ENCODE data around the gene POLA1. TPM values are rescaled to one million over a fixed set of nuclear protein-coding genes. Genes with fewer than 3 reads are reported as not detected.

Gene POLA1
- total and polyA plus RNA-seq, 12 donors = 2.2 to 11.0 (median 5.9) TPM

GRCh38 chrX:24985120-24985519 is 291.4 kb downstream of the POLA1 start:
- WGBS, 4 donors = 64 to 100% (median 79%) methylated on average over 1 of the region's 1 CpG
- intact Hi-C loops (cut with DNase I) = no loop called here
- Histone ChIP-seq H3K36me3 (replicated peaks in 1 of 2) (no peaks in the 10 kb centered on the region), H3K27ac (no peak overlapping the region), H3K27me3 (no peaks in the 10 kb centered on the region), H3K4me1 (replicated peaks in 1 of 2) (no peaks in the 10 kb centered on the region), H3K9me3 (replicated peaks in 1 of 3) (no peaks in the 10 kb centered on the region), H3K4me3 (no peak overlapping the region)
- no peak for DNase-seq
- TF ChIP-seq, protein P1, sequence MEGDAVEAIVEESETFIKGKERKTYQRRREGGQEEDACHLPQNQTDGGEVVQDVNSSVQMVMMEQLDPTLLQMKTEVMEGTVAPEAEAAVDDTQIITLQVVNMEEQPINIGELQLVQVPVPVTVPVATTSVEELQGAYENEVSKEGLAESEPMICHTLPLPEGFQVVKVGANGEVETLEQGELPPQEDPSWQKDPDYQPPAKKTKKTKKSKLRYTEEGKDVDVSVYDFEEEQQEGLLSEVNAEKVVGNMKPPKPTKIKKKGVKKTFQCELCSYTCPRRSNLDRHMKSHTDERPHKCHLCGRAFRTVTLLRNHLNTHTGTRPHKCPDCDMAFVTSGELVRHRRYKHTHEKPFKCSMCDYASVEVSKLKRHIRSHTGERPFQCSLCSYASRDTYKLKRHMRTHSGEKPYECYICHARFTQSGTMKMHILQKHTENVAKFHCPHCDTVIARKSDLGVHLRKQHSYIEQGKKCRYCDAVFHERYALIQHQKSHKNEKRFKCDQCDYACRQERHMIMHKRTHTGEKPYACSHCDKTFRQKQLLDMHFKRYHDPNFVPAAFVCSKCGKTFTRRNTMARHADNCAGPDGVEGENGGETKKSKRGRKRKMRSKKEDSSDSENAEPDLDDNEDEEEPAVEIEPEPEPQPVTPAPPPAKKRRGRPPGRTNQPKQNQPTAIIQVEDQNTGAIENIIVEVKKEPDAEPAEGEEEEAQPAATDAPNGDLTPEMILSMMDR (IDR thresholded peaks at IDR 0.05) = no peak
- no peak for TF ChIP-seq POLR2A (IDR thresholded peaks at IDR 0.05)

DNA sequence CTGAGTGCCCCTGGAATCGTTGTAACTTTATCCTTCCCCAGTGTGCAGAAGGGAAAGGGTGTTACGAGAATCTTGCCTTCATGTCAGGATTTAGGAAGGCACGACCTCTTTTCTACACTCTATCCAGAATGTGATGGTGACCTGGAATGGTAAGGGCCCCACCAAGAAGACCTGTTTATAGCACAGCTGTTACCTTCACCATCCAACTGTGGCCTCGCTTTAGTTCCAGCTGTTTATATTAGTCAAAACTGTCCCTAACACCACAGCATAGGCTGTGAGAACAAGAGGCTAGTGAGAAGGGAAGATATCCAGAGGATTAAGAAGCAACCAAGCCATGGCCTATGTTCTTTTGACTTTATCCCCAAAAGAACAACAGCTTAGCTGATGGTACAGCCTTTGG is 294.0 kb downstream of the POLA1 start:
- no peak for DNase-seq
- WGBS, 4 donors = 66 to 96% (median 78%) methylated on average over 3 to 4 of the region's 4 CpGs

GRCh38 chrX:24988314-24988713 is 294.6 kb downstream of the POLA1 start:
- H3K27me3 ChIP-seq = no peaks in the 10 kb centered on the region
- no peak overlapping the region for H3K4me3 ChIP-seq
- H3K27ac ChIP-seq = no peak overlapping the region
- no peaks in the 10 kb centered on the region for H3K36me3 ChIP-seq (replicated peaks in 1 of 2)
- intact Hi-C loops (cut with DNase I) = no loop called here
- no peak for DNase-seq
- WGBS, 4 donors = 71 to 88% (median 77%) methylated on average over 3 to 4 of the region's 4 CpGs
- no peaks in the 10 kb centered on the region for H3K4me1 ChIP-seq (replicated peaks in 1 of 2)
- TF ChIP-seq, protein P1 (IDR thresholded peaks at IDR 0.05) = no peak
- H3K9me3 ChIP-seq (replicated peaks in 1 of 3) = no peaks in the 10 kb centered on the region

More for the DNA sequence above, 294.0 kb downstream of the POLA1 start:
- Histone ChIP-seq H3K9me3 (replicated peaks in 1 of 3) (no peaks in the 10 kb centered on the region), H3K27ac (no peak overlapping the region), H3K27me3 (no peaks in the 10 kb centered on the region), H3K36me3 (replicated peaks in 1 of 2) (no peaks in the 10 kb centered on the region), H3K4me3 (no peak overlapping the region), H3K4me1 (replicated peaks in 1 of 2) (no peaks in the 10 kb centered on the region)
- intact Hi-C loops (cut with DNase I) = no loop called here
- TF ChIP-seq, protein P1 (IDR thresholded peaks at IDR 0.05) = no peak
- TF ChIP-seq POLR2A (IDR thresholded peaks at IDR 0.05) = no peak

DNA sequence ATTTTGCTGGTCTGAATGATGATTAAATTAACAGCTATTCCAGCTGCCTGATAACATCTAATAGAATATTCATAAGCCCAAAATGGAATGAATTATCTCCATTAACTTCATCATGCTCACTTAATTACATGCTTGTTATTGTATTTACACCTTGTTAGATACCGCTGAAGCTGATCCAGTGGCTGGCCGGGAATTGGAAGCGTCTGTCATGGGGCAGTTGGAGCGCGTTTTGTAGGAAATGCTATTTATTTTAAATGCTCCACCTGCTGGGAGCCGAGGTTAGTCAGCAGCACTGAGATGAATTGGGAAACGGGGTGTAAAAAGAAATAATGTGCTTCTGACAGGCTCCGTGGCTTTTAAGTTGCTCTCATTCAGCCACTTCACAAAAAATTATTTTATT is 296.8 kb downstream of the POLA1 start:
- H3K36me3 ChIP-seq (replicated peaks in 1 of 2) = no peaks in the 10 kb centered on the region
- H3K4me3 ChIP-seq = no peak overlapping the region
- DNase-seq = no peak
- WGBS, 4 donors = 48 to 90% (median 74%) methylated on average over 8 of the region's 8 CpGs
- intact Hi-C loops (cut with DNase I) = no loop called here
- no peak overlapping the region for H3K27ac ChIP-seq
- H3K4me1 ChIP-seq (replicated peaks in 1 of 2) = no peaks in the 10 kb centered on the region
- H3K27me3 ChIP-seq = no peaks in the 10 kb centered on the region
- no peaks in the 10 kb centered on the region for H3K9me3 ChIP-seq (replicated peaks in 1 of 3)
- no peak for TF ChIP-seq POLR2A (IDR thresholded peaks at IDR 0.05)
- TF ChIP-seq, protein P1 (IDR thresholded peaks at IDR 0.05) = no peak

Measured in adrenal gland (tissue), 12 donors.